MM.1S (cell line): ENCODE results near the gene KRTAP4-3.

Source experiments
- DNase-seq: peaks from one replicate; pipeline ENCODE4 v3.0.0-alpha.2; 2015
- H2AFZ ChIP-seq: fragments of 300-600 bp; sonication (generic); 2 replicates; pipeline ENCODE4 v1.6.0; 2016; ENCODE audit warnings: antibody characterized with exemption, low read length
- H3F3A ChIP-seq: fragments of 300-600 bp; sonication (generic); 2 replicates; pipeline ENCODE4 v1.6.1; 2016; ENCODE audit warnings: mild to moderate bottlenecking, antibody characterized with exemption, low read length, moderate library complexity, mixed read lengths; ENCODE audit not compliant: insufficient read depth
- H3K27ac ChIP-seq: fragments of 300-600 bp; sonication (generic); 2 replicates; pipeline ENCODE4 v1.5.1; 2016; ENCODE audit warnings: mild to moderate bottlenecking, low read length
- H3K27me3 ChIP-seq: fragments of 300-600 bp; sonication (generic); replicated peaks from 2 replicates; pipeline ENCODE4 v1.6.0; 2016; ENCODE audit warnings: low read length; ENCODE audit not compliant: insufficient read depth
- H3K36me3 ChIP-seq: fragments of 300-600 bp; sonication (generic); replicated peaks from 2 replicates; pipeline ENCODE4 v1.6.1; 2016; ENCODE audit warnings: mild to moderate bottlenecking, low read length, mixed read lengths; ENCODE audit not compliant: insufficient read depth
- H3K4me1 ChIP-seq: fragments of 300-600 bp; sonication (generic); 2 replicates; pipeline ENCODE4 v1.6.1; 2016; ENCODE audit warnings: low read length, mixed read lengths
- H3K4me2 ChIP-seq: fragments of 300-600 bp; sonication (generic); 2 replicates; pipeline ENCODE4 v1.6.0; 2016; ENCODE audit warnings: low read depth, low read length
- H3K4me3 ChIP-seq: fragments of 300-600 bp; sonication (generic); 2 replicates; pipeline ENCODE4 v1.5.1; 2016; ENCODE audit warnings: low read length, mixed read lengths
- H3K79me2 ChIP-seq: fragments of 300-600 bp; sonication (generic); 2 replicates; pipeline ENCODE4 v1.6.1; 2016; ENCODE audit warnings: mixed run types, low read length, mixed read lengths
- H3K9ac ChIP-seq: fragments of 300-600 bp; sonication (generic); 2 replicates; pipeline ENCODE4 v1.6.1; 2016; ENCODE audit warnings: low read length, mixed read lengths
- H3K9me2 ChIP-seq: fragments of 300-600 bp; sonication (generic); replicated peaks from 2 replicates; pipeline ENCODE4 v1.6.1; 2016; ENCODE audit warnings: mild to moderate bottlenecking, low read length, mixed read lengths; ENCODE audit not compliant: insufficient read depth
- H3K9me3 ChIP-seq: fragments of 300-600 bp; sonication (generic); replicated peaks from 2 replicates; pipeline ENCODE4 v1.6.1; 2016; ENCODE audit warnings: mild to moderate bottlenecking, low read length, mixed read lengths; ENCODE audit not compliant: insufficient read depth
- H4K20me1 ChIP-seq: fragments of 300-600 bp; sonication (generic); 2 replicates; pipeline ENCODE4 v1.6.1; 2016; ENCODE audit warnings: mild to moderate bottlenecking, low read length, moderate library complexity, mixed read lengths; ENCODE audit not compliant: insufficient read depth
- EZH2 ChIP-seq: fragments of 300-600 bp; sonication (generic); optimal IDR thresholded peaks from 2 replicates; pipeline ENCODE3; 2017; ENCODE audit warnings: low read depth, mild to moderate bottlenecking, antibody characterized with exemption, low read length, mixed read lengths
- EZH2phosphoT487 ChIP-seq: fragments of 300-600 bp; sonication (generic); IDR thresholded peaks from 2 replicates; pipeline ENCODE4 v1.6.1; 2018; ENCODE audit warnings: antibody characterized with exemption, low read length
- TF ChIP-seq, protein P1 (sequence below): fragments of 300-600 bp; sonication (generic); IDR thresholded peaks from 2 replicates; pipeline ENCODE4 v1.5.1; 2016; ENCODE audit warnings: antibody characterized with exemption, low read length, mixed read lengths

KRTAP4-3 gene

DNA sequence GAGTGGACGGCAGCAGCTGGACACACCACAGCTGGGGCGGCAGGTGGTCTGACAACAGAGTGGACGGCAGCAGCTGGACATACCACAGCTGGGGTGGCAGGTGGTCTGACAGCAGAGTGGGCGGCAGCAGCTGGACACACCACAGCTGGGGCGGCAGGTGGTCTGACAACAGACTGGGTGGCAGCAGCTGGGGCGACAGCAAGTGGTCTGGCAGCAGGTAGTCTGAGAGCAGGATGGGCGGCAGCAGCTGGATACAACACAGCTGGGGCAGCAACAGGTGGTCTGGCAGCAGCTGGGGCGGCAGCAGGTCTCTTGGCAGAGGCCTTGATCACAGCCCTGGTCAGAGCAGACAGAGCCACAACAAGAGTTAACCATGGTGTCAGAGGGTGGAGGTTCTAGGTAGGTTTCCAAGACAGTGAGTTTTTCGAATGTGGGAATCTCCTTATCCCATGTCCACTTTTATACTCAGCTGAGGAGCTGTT, 16.5 kb upstream of the KRTAP4-3 start, which contains the start of gene KRTAP4-1:
TSS of gene KRTAP4-1 (minus strand) at position 432 of the 482 bp plus-strand sequence. CDS start at position 375, 57 bp downstream.
- H3F3A ChIP-seq: no peaks in the 10 kb centered on the region
- H3K36me3 ChIP-seq: no peaks in the 10 kb centered on the region
- TF ChIP-seq EZH2: no peak
- TF ChIP-seq, protein P1, sequence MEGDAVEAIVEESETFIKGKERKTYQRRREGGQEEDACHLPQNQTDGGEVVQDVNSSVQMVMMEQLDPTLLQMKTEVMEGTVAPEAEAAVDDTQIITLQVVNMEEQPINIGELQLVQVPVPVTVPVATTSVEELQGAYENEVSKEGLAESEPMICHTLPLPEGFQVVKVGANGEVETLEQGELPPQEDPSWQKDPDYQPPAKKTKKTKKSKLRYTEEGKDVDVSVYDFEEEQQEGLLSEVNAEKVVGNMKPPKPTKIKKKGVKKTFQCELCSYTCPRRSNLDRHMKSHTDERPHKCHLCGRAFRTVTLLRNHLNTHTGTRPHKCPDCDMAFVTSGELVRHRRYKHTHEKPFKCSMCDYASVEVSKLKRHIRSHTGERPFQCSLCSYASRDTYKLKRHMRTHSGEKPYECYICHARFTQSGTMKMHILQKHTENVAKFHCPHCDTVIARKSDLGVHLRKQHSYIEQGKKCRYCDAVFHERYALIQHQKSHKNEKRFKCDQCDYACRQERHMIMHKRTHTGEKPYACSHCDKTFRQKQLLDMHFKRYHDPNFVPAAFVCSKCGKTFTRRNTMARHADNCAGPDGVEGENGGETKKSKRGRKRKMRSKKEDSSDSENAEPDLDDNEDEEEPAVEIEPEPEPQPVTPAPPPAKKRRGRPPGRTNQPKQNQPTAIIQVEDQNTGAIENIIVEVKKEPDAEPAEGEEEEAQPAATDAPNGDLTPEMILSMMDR: no peak
- TF ChIP-seq EZH2phosphoT487: no peak
- no peaks in the 10 kb centered on the region for H3K9me2 ChIP-seq
- no peaks in the 10 kb centered on the region for H3K27me3 ChIP-seq
- H3K4me3 ChIP-seq: no peak within 1 kb of the TSS
- H2AFZ ChIP-seq: no peak within 1 kb of the TSS
- H3K4me2 ChIP-seq: no peak within 1 kb of the TSS
- H3K27ac ChIP-seq: no peak within 1 kb of the TSS
- no peak within 1 kb of the TSS for H3K9ac ChIP-seq
- no peaks in the 10 kb centered on the region for H3K4me1 ChIP-seq
- no peaks in the 10 kb centered on the region for H3K79me2 ChIP-seq
- no peak for DNase-seq
- H4K20me1 ChIP-seq: no peaks in the 10 kb centered on the region
- no peaks in the 10 kb centered on the region for H3K9me3 ChIP-seq

DNA sequence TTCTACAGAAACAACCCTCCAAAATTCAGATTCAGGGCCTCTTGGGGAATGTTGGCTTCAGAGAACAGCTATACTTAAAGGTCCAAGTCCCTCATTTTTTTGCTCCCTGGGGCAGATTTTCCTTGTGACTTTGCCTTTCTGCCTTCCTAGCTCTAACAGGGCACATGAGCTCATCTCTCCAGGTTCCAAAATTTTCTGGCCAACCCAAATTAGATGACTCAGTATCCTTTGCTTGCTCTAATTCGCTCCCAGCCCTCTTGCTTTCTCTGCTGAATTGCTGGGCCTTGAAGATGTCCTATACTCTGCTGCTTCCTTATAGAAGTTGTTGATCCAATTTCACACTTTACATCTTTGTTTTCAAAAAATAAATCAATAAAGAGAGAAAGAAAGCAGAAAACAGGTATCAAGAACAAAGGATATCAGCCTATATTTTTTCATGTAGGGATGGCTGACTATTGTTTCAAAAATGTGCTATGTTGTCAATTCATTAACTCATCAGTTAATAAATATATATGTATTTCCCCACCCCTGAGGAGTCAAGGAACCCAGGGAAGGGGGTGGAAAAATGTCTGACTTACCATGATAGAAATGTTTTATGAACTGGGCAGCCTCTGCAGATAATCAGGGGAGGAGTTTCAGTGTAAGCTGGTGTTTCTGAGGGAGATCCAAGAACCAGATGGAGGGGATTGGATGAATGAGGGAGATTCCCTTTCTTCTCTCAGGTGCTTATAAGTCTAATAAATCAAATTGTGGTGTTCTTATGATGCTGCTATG, 11.0 kb upstream of the KRTAP4-3 start:
- Histone ChIP-seq H3K4me3 (no peak overlapping the region), H3K27ac (no peak overlapping the region), H3K79me2 (no peaks in the 10 kb centered on the region), H3K9me2 (no peaks in the 10 kb centered on the region), H3K9me3 (no peaks in the 10 kb centered on the region), H3F3A (no peaks in the 10 kb centered on the region), H3K36me3 (no peaks in the 10 kb centered on the region), H3K27me3 (no peaks in the 10 kb centered on the region), H3K9ac (no peak overlapping the region), H3K4me2 (no peak overlapping the region), H2AFZ (no peak overlapping the region), H3K4me1 (peaks cover 16% of the 10 kb centered on the region; the same call in 1 of the 2 replicates), H4K20me1 (no peaks in the 10 kb centered on the region)
- no peak for DNase-seq
- TF ChIP-seq, protein P1: no peak

- Histone ChIP-seq H2AFZ (no peak overlapping the region), H3K9ac (no peak overlapping the region), H3F3A (no peaks in the 10 kb centered on the region), H3K27me3 (no peaks in the 10 kb centered on the region), H3K4me1 (peaks cover 16% of the 10 kb centered on the region; the same call in 1 of the 2 replicates), H4K20me1 (no peaks in the 10 kb centered on the region), H3K27ac (no peak overlapping the region), H3K79me2 (no peaks in the 10 kb centered on the region), H3K4me2 (no peak overlapping the region), H3K4me3 (no peak overlapping the region), H3K9me3 (no peaks in the 10 kb centered on the region), H3K9me2 (no peaks in the 10 kb centered on the region), H3K36me3 (no peaks in the 10 kb centered on the region)
- DNase-seq: no peak
- TF ChIP-seq EZH2phosphoT487: no peak
- TF ChIP-seq, protein P1: no peak
- no peak for TF ChIP-seq EZH2
Measured at GRCh38 chr17:41178341-41178740, 10.3 kb upstream of the KRTAP4-3 start.
